Psoas muscle (tissue), 8 donors: ENCODE measurements around the gene ARAP2. TPM values are rescaled to one million over a fixed set of nuclear protein-coding genes. Genes with fewer than 3 reads are reported as not detected.

ENCODE experiments used
- ATAC-seq, 4 donors: fragments of 200-7000 bp; cut with Tn5 transposase; one replicate each; pipeline ENCODE4 v1.9.1; 2020; ENCODE audit warnings: moderate library complexity in 3 of 4, mild to moderate bottlenecking in 2 of 4
- DNase-seq, 2 donors: peaks; one replicate each; pipeline ENCODE4 v3.0.0-alpha.2; 2020
- H3K27ac ChIP-seq: fragments of 200-600 bp; one replicate; pipeline ENCODE4 v1.8.0; 2022
- H3K27me3 ChIP-seq, 3 donors: fragments of 200-600 bp in 1 of 3; one replicate each; pipeline versions ENCODE4 v1.6.1 to v1.8.0; 2013 to 2022; ENCODE audit warnings: low read length in 2 of 3, mild to moderate bottlenecking in 2 of 3, moderate library complexity in 1 of 3; ENCODE audit not compliant: insufficient read depth in 3 of 3
- H3K36me3 ChIP-seq, 2 donors: fragments of 200-600 bp in 1 of 2; one replicate each; pipeline versions ENCODE4 v1.6.1 to v1.8.0; 2013 to 2022; ENCODE audit warnings: low read depth in 1 of 2, mild to moderate bottlenecking in 1 of 2, moderate library complexity in 1 of 2; ENCODE audit not compliant: insufficient read depth in 1 of 2
- H3K4me1 ChIP-seq: fragments of 200-600 bp; one replicate; pipeline ENCODE4 v1.8.0; 2022
- H3K4me3 ChIP-seq: fragments of 200-600 bp; one replicate; pipeline ENCODE4 v1.8.0; 2022; ENCODE audit warnings: mild to moderate bottlenecking
- H3K9me3 ChIP-seq: fragments of 200-600 bp; one replicate; pipeline ENCODE4 v1.8.0; 2022
- CTCF ChIP-seq: fragments of 200-600 bp; IDR thresholded peaks from one replicate; pipeline ENCODE4 v1.8.0; 2022; ENCODE audit warnings: antibody characterized with exemption
- WGBS, 3 donors: extraction: QIAGEN DNeasy Blood & Tissue Kit; methylation state at CpG; one replicate each; pipeline versions ENCODE4 v1.1.6 to v1.1.7; 2013; 5-methylcytosine and 5-hydroxymethylcytosine counted together
- intact Hi-C, 2 donors: fragments of 100-400 bp; cut with DNase I; formaldehyde crosslinking; loops; one replicate each; pipeline versions ENCODE4 v1.11.0 to v1.14.2; 2022
- polyA plus RNA-seq, 3 donors: library from polyadenylated mRNA; stranded (reverse); fragments of 200-250 nt; gene quantifications; one replicate each; pipeline ENCODE4 v1.2.3, GENCODE V29; 2013
- total RNA-seq, 4 donors: library from RNA; stranded (reverse); fragmentation: NEBNext Ultra II Directional in 2 of 4; extraction: Animal tissue kit (Norgen Biotek cat#: 25700) in 2 of 4; gene quantifications; one replicate each; pipeline versions ENCODE4 v1.2.1 to v1.2.4, GENCODE V29; 2021 to 2023
- donor health status: healthy with polysubstance abuse.
- donor health status: DM: no; HTN: no; CAD: no; lungs with moderate emphysema.
- donor health status: Bipolar disorder and iron deficiency.
- donor health status: healthy.
- donor health status: DM: yes; HTN: yes; CAD: no.
- donor health status: DM: no; HTN: no; CAD: no.
- donor health status: DM: no; HTN: no; CAD: no.
- donor health status: DM: yes; HTN: yes; CAD: no.

ARAP2 gene
- total and polyA plus RNA-seq, 7 donors = 0.11 to 2.7 (median 1.4) TPM

GRCh38 chr4:36236159-36236558 is 8.2 kb downstream of the ARAP2 start:
- WGBS, 3 donors = 72 to 85% (median 73%) methylated on average over 2 of the region's 2 CpGs
- H3K4me3 ChIP-seq = no peak overlapping the region
- DNase-seq (no peak), ATAC-seq (no peak)
- no peaks in the 10 kb centered on the region for H3K36me3 ChIP-seq
- intact Hi-C loops = no loop called here
- H3K27me3 ChIP-seq = no peaks in the 10 kb centered on the region
- peaks cover 2% of the 10 kb centered on the region for H3K9me3 ChIP-seq
- no peaks in the 10 kb centered on the region for H3K4me1 ChIP-seq
- no peak overlapping the region for H3K27ac ChIP-seq
- no peak for TF ChIP-seq CTCF

DNA sequence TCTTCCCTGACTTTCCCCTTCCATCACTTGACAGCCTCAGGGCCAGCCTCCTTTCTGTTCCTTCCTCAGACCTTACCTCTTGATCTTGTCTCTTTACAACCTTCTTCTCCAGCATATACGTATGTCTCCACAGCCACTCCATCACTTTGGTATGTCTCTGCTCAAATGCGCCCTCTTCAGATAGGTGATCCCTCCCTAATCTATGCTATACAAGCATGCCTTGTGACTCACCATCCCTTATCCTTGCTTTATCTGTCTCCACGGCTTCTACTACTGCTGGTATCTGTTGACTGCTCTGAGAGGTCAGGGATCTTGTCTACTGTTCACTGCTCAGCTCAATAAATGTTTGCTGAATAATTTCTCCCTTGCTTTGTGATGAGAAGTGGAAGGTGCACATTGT is 9.0 kb downstream of the ARAP2 start:
- intact Hi-C loops = no loop called here
- DNase-seq (no peak), ATAC-seq (no peak)
- 70 to 74% (median 73%) methylated on average over 3 of the region's 3 CpGs for WGBS, 3 donors
- Histone ChIP-seq H3K4me3 (no peak overlapping the region), H3K9me3 (peaks cover 2% of the 10 kb centered on the region), H3K27me3 (no peaks in the 10 kb centered on the region), H3K36me3 (no peaks in the 10 kb centered on the region), H3K27ac (no peak overlapping the region), H3K4me1 (no peaks in the 10 kb centered on the region)
- no peak for TF ChIP-seq CTCF

DNA sequence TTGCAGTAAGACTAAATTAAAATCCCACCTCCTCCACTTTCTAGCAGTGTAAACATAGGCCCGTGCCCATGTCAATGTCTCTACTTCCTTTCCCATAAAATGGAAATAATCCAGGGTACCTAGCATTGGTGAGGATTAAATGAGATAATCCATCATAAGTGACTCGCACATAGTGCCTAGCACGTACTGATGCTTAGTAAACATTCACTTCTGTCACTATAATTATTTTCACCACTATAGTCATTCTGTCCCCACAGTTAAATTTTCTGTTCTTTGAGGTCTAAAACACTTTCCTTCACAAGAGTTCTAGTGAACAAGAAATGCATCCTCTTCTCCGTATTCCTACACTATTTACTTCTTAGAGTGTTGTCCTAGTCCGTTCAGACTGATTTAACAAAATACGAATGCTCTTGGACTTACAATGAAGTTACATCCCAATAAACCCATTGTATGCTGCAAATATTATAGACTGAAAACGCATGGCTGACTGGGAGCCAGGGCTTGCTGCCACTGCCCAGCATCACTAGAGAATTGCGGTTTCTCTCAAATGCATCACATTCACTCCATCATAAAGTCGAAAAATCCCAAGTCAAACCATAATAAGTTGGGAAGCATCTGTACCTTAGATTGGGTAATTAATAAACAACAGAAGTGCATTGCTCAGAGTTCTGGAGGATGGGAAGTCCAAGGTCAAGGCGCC is 10.6 kb downstream of the ARAP2 start:
- TF ChIP-seq CTCF = no peak
- Histone ChIP-seq H3K27ac (no peak overlapping the region), H3K4me1 (no peaks in the 10 kb centered on the region), H3K36me3 (no peaks in the 10 kb centered on the region), H3K27me3 (no peaks in the 10 kb centered on the region), H3K9me3 (peaks cover 2% of the 10 kb centered on the region), H3K4me3 (no peak overlapping the region)
- DNase-seq (no peak), ATAC-seq (no peak)
- intact Hi-C loops = no loop called here
- 90 to 92% (median 91%) methylated on average over 10 of the region's 10 CpGs for WGBS, 3 donors

- 93 to 99% (median 95%) methylated on average over 3 of the region's 3 CpGs for WGBS, 3 donors
- H3K9me3 ChIP-seq = no peaks in the 10 kb centered on the region
- no peaks in the 10 kb centered on the region for H3K36me3 ChIP-seq
- intact Hi-C loops = no loop called here
- DNase-seq (no peak), ATAC-seq (no peak)
- no peaks in the 10 kb centered on the region for H3K27me3 ChIP-seq
- H3K27ac ChIP-seq = no peak overlapping the region
- no peaks in the 10 kb centered on the region for H3K4me1 ChIP-seq
- H3K4me3 ChIP-seq = no peak overlapping the region
- TF ChIP-seq CTCF = no peak
Observed at GRCh38 chr4:36230534-36230933, 13.8 kb downstream of the ARAP2 start.

GRCh38 chr4:36227913-36228312 is 16.4 kb downstream of the ARAP2 start:
- ATAC-seq (no peak), DNase-seq (no peak)
- Histone ChIP-seq H3K4me1 (no peaks in the 10 kb centered on the region), H3K27me3 (no peaks in the 10 kb centered on the region), H3K9me3 (no peaks in the 10 kb centered on the region), H3K4me3 (no peak overlapping the region), H3K36me3 (no peaks in the 10 kb centered on the region), H3K27ac (no peak overlapping the region)
- TF ChIP-seq CTCF = no peak
- 69 to 75% (median 71%) methylated on average over 5 of the region's 5 CpGs for WGBS, 3 donors
- intact Hi-C loops = no loop called here
